Panc1 (cell line): ENCODE measurements around the gene DNAJB5. TPM values are rescaled to one million over a fixed set of nuclear protein-coding genes. Genes with fewer than 3 reads are reported as not detected.

Experiments used
- ATAC-seq: fragments of 200-7000 bp; cut with Tn5 transposase; 2 replicates; pipeline ENCODE4 v1.9.1; 2020; ENCODE audit warnings: mild to moderate bottlenecking, moderate library complexity
- BruUV-seq: library from RNA; stranded (reverse); fragments of 400-500 nt; replicated peaks from 2 replicates; lab custom pipeline; 2021; lab: Mats Ljungman, UMichigan
- CTCF ChIA-PET: fragments of 300-600 bp; sonication (Branson Sonifier 250); formaldehyde crosslinking; loops from one replicate; lab custom pipeline; 2022; ENCODE audit warnings: antibody characterized with exemption; lab: Charles Lee
- POLR2A ChIA-PET: fragments of 300-600 bp; sonication (Branson Sonifier 250); formaldehyde crosslinking; loops from one replicate; lab custom pipeline; 2022; ENCODE audit warnings: antibody characterized with exemption; lab: Charles Lee
- DNase-seq: peaks from one replicate; pipeline ENCODE4 v3.0.0-alpha.2; 2010; ENCODE audit warnings: low read depth, low spot score
- H3K27ac ChIP-seq: 2 replicates; pipeline ENCODE4 v1.5.1; 2011; ENCODE audit warnings: mild to moderate bottlenecking, low read length, inconsistent platforms
- H3K27me3 ChIP-seq: fragments of 200-500 bp; sonication (Bioruptor generic); 2 replicates; pipeline ENCODE4 v1.6.0; 2014; ENCODE audit warnings: low read length, inconsistent platforms; ENCODE audit not compliant: control insufficient read depth, insufficient read depth
- H3K36me3 ChIP-seq: fragments of 200-500 bp; sonication (Bioruptor generic); 2 replicates; pipeline ENCODE4 v1.5.1; 2014; ENCODE audit warnings: inconsistent platforms, mild to moderate bottlenecking, low read length, moderate library complexity; ENCODE audit not compliant: control insufficient read depth, insufficient read depth
- H3K4me1 ChIP-seq: 2 replicates; pipeline ENCODE4 v1.5.1; 2011; ENCODE audit warnings: inconsistent platforms, mild to moderate bottlenecking, low read length, moderate library complexity; ENCODE audit not compliant: control insufficient read depth, insufficient read depth
- H3K4me3 ChIP-seq, 2 experiments: 2 replicates each; pipeline ENCODE4 v1.5.1; 2011 to 2012; ENCODE audit warnings: low read depth in 2 of 2, low read length in 2 of 2, mild to moderate bottlenecking in 2 of 2, inconsistent platforms in 1 of 2, moderate library complexity in 1 of 2
- H3K9me3 ChIP-seq: fragments of 200-500 bp; sonication (Bioruptor generic); 2 replicates; pipeline ENCODE4 v1.5.1; 2014; ENCODE audit warnings: low read depth, mild to moderate bottlenecking, inconsistent platforms, low read length, moderate library complexity; ENCODE audit not compliant: control insufficient read depth, insufficient read depth
- POLR2AphosphoS5 ChIP-seq: IDR thresholded peaks from 2 replicates; pipeline ENCODE4 v1.6.1; 2012; ENCODE audit warnings: mild to moderate bottlenecking, low read depth, low read length, moderate library complexity
- SIN3A ChIP-seq: IDR thresholded peaks from 2 replicates; pipeline ENCODE4 v1.6.1; 2012; ENCODE audit warnings: low read depth, mild to moderate bottlenecking, low read length, moderate library complexity, borderline replicate concordance; ENCODE audit not compliant: insufficient read depth
- TCF7L2 ChIP-seq: IDR thresholded peaks from 2 replicates; pipeline ENCODE4 v1.6.1; 2011; ENCODE audit warnings: mild to moderate bottlenecking, low read depth, low read length, inconsistent platforms
- in situ Hi-C: cut with HindIII; loops from 2 replicates; pipeline ENCODE4 v1.10.0; 2016; ENCODE audit warnings: low sequenced_read_pairs, low pct_unique_long_range_greater_than_20kb
- intact Hi-C: fragments of 100-400 bp; cut with micrococcal nuclease; formaldehyde crosslinking; loops from one replicate; pipeline ENCODE4 v1.10.0; 2022; ENCODE audit not compliant: unreplicated experiment
- total RNA-seq: library from RNA; stranded (reverse); gene quantifications from one replicate; pipeline ENCODE4 v1.2.1, GENCODE V29; 2021; ENCODE audit not compliant: unreplicated experiment
- TF ChIP-seq, protein P1 (sequence below): fragments of 450-650 bp; IDR thresholded peaks from 2 replicates; pipeline ENCODE4 v1.5.1; 2017; ENCODE audit warnings: mild to moderate bottlenecking
- TF ChIP-seq, protein P2 (sequence below), 2 experiments: IDR thresholded peaks; 2 replicates each; pipeline ENCODE4 v1.6.1; 2011 to 2012; ENCODE audit warnings: low read depth in 2 of 2, control low read depth in 1 of 2, low read length in 1 of 2, mild to moderate bottlenecking in 1 of 2, moderate library complexity in 1 of 2; ENCODE audit not compliant: insufficient read depth in 1 of 2

DNAJB5 gene
- total RNA-seq, 1 experiment from 2014 or later, result 9.7 TPM

DNA sequence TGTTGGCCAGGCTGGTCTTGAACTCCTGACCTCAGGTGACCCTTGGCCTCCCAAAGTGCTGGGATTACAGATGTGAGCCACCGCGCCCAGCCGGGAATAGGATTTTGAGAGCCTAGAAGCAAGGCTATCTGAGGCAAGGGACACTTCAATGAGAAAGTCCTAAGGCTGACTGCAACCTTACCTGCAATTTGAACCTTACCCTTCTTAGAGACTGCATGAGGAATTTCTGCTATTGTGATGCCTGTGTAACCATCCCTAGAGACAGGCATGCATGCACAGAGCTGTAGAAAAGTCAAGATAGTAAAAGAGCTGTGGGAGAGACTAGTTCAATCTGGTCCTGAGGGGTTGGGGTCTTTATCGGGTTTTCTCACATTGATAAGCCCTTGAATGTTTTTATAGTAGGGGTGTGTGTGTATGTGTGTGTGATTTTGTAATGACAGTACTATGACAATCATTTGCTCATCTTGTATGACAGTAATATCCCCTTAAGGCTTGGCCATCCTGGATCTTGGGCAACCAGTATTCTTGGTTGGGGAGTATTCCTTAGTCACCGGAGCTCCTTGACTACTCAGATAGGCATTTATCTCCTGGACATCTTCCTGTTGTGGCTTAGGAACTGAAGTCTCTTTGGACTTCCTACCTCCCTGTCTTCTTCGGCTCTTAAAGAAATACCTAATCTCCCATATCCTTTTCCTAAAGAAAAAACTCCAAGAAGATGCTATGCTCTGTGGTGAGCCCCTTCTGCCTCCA, 11.2 kb downstream of the DNAJB5 start:
- no peak overlapping the region for H3K27ac ChIP-seq
- no peak for ATAC-seq
- no peaks in the 10 kb centered on the region for H3K27me3 ChIP-seq
- no peaks in the 10 kb centered on the region for H3K9me3 ChIP-seq
- ChIA-PET POLR2A (no interaction called here), CTCF (interaction anchor here (0.6 kb wide), 1 partner anchor 11 kb away, joined by 5 read pairs; the partner anchor contains the start of gene DNAJB5)
- no peaks in the 10 kb centered on the region for H3K36me3 ChIP-seq
- in situ Hi-C loops, result no loop called here
- DNase-seq, result no peak
- H3K4me3 ChIP-seq, result no peak overlapping the region
- intact Hi-C loops, result no loop called here
- BruUV-seq, result no TSS peak
- no peak for TF ChIP-seq TCF7L2
- TF ChIP-seq, protein P1, sequence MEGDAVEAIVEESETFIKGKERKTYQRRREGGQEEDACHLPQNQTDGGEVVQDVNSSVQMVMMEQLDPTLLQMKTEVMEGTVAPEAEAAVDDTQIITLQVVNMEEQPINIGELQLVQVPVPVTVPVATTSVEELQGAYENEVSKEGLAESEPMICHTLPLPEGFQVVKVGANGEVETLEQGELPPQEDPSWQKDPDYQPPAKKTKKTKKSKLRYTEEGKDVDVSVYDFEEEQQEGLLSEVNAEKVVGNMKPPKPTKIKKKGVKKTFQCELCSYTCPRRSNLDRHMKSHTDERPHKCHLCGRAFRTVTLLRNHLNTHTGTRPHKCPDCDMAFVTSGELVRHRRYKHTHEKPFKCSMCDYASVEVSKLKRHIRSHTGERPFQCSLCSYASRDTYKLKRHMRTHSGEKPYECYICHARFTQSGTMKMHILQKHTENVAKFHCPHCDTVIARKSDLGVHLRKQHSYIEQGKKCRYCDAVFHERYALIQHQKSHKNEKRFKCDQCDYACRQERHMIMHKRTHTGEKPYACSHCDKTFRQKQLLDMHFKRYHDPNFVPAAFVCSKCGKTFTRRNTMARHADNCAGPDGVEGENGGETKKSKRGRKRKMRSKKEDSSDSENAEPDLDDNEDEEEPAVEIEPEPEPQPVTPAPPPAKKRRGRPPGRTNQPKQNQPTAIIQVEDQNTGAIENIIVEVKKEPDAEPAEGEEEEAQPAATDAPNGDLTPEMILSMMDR, result no peak
- no peak for TF ChIP-seq SIN3A
- no peak for TF ChIP-seq POLR2AphosphoS5
- TF ChIP-seq, protein P2, sequence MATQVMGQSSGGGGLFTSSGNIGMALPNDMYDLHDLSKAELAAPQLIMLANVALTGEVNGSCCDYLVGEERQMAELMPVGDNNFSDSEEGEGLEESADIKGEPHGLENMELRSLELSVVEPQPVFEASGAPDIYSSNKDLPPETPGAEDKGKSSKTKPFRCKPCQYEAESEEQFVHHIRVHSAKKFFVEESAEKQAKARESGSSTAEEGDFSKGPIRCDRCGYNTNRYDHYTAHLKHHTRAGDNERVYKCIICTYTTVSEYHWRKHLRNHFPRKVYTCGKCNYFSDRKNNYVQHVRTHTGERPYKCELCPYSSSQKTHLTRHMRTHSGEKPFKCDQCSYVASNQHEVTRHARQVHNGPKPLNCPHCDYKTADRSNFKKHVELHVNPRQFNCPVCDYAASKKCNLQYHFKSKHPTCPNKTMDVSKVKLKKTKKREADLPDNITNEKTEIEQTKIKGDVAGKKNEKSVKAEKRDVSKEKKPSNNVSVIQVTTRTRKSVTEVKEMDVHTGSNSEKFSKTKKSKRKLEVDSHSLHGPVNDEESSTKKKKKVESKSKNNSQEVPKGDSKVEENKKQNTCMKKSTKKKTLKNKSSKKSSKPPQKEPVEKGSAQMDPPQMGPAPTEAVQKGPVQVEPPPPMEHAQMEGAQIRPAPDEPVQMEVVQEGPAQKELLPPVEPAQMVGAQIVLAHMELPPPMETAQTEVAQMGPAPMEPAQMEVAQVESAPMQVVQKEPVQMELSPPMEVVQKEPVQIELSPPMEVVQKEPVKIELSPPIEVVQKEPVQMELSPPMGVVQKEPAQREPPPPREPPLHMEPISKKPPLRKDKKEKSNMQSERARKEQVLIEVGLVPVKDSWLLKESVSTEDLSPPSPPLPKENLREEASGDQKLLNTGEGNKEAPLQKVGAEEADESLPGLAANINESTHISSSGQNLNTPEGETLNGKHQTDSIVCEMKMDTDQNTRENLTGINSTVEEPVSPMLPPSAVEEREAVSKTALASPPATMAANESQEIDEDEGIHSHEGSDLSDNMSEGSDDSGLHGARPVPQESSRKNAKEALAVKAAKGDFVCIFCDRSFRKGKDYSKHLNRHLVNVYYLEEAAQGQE (IDR thresholded peaks at IDR 0.05; ENCODE audit: insufficient read depth in 1 of 2, low read depth in 2 of 2, low read length in 1 of 2), result no peak
- H3K4me1 ChIP-seq, result peaks cover 7% of the 10 kb centered on the region; the same call in 1 of the 2 replicates

DNA sequence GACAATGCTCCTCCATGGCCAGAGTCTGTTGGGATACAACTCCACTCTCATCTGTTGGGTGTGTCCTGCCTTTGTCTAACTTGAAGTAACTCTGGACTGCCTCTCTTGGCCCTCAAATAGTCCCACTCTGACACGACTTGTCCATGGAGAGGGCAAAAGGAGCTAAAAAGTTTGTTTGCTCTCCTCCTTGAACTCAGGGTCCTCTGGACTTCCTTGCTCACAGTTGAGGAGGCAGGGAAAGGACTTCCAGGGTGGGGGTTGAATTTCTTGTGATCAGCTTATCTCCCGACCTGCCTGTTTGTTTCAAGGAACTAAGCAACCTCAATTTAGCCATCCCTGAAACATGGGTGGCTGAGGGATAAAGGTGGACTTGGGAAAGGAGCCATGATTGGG, 11.7 kb downstream of the DNAJB5 start:
- Histone ChIP-seq H3K9me3 (no peaks in the 10 kb centered on the region), H3K27me3 (no peaks in the 10 kb centered on the region), H3K27ac (no peak overlapping the region), H3K4me1 (peaks cover 5% of the 10 kb centered on the region; the same call in 1 of the 2 replicates), H3K4me3 (no peak overlapping the region), H3K36me3 (no peaks in the 10 kb centered on the region)
- BruUV-seq, result no TSS peak
- POLR2A ChIA-PET, result no interaction called here
- CTCF ChIA-PET, result interaction anchor here (0.6 kb wide), 1 partner anchor 12 kb away, joined by 5 read pairs; the partner anchor contains the start of gene DNAJB5
- no peak for DNase-seq
- in situ Hi-C loops, result no loop called here
- intact Hi-C loops, result no loop called here
- no peak for ATAC-seq
- TF ChIP-seq, protein P2 (IDR thresholded peaks at IDR 0.05; ENCODE audit: insufficient read depth in 1 of 2, low read depth in 2 of 2, low read length in 1 of 2), result no peak
- TF ChIP-seq POLR2AphosphoS5 (no peak), SIN3A (no peak), TCF7L2 (no peak)
- TF ChIP-seq, protein P1, result no peak
